GM10266 (cell line): ENCODE data around the gene DNAJB6.

ENCODE experiments used
- DNase-seq: peaks from one replicate; pipeline ENCODE4 v3.0.0; 2012; ENCODE audit errors: extremely low spot score
- TF ChIP-seq, protein P1 (sequence below): IDR thresholded peaks from 2 replicates; pipeline ENCODE4 v1.5.1; 2012; ENCODE audit warnings: mild to moderate bottlenecking, low read depth; ENCODE audit not compliant: control insufficient read depth, insufficient read depth; ENCODE audit errors: missing control alignments

DNAJB6 gene

DNA sequence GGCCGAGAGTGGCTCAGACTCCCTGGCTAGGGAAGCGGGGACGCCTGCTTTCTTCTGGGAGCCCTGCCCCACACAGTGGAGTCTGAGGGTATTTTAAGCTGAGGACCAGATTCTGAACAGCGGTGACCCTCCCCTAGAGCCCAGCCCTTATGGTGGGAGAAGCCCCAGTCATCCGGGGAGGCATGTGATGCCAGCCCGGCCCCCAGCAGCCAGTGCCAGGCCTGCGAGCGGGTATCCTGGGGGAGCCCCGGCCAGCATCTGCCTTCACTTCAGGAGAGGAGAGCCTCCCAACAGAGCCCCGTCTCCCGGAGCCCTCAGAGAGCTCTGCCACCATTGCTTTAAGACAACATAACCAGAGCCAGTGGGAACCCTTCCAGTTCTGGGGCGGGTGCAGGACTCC lies 41.5 kb upstream of the DNAJB6 start:
- no peak for DNase-seq
- TF ChIP-seq, protein P1, sequence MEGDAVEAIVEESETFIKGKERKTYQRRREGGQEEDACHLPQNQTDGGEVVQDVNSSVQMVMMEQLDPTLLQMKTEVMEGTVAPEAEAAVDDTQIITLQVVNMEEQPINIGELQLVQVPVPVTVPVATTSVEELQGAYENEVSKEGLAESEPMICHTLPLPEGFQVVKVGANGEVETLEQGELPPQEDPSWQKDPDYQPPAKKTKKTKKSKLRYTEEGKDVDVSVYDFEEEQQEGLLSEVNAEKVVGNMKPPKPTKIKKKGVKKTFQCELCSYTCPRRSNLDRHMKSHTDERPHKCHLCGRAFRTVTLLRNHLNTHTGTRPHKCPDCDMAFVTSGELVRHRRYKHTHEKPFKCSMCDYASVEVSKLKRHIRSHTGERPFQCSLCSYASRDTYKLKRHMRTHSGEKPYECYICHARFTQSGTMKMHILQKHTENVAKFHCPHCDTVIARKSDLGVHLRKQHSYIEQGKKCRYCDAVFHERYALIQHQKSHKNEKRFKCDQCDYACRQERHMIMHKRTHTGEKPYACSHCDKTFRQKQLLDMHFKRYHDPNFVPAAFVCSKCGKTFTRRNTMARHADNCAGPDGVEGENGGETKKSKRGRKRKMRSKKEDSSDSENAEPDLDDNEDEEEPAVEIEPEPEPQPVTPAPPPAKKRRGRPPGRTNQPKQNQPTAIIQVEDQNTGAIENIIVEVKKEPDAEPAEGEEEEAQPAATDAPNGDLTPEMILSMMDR = no peak

DNA sequence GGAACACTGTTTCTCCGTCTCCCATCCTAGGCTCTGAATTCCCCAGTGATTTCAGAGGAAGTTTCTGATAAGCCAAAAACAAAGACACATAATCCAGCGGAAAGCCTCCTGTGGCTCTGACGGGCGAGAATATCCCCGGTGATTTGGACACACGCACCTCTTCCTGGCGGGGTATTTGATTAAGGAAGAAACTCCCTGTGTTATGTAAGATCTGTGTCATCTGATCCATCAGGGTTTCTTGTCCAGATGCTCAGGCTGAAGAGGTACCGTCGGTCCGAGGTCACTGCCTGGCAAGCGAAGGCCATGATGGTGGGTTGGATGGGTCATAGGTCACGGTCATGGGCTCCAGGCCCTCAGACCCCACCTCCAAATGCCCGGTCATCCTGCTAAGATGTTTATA lies 39.6 kb upstream of the DNAJB6 start:
- no peak for DNase-seq
- TF ChIP-seq, protein P1 = no peak

DNA sequence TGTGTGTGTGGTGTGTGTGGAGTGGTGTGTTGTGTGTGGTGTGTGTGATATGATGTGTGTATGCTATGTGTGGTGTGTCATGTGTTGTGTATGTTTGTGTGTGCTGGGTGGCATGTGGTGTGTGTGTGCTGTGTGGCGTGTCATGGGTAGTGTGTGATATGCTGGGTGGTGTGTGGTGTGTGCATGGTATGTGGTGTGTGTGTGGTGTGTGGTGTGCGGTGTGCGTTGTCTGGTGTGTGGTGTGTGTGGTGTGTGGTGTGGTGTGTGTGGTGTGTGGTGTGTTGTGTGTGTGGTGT lies 37.5 kb upstream of the DNAJB6 start:
- DNase-seq = no peak
- TF ChIP-seq, protein P1 = no peak

DNA sequence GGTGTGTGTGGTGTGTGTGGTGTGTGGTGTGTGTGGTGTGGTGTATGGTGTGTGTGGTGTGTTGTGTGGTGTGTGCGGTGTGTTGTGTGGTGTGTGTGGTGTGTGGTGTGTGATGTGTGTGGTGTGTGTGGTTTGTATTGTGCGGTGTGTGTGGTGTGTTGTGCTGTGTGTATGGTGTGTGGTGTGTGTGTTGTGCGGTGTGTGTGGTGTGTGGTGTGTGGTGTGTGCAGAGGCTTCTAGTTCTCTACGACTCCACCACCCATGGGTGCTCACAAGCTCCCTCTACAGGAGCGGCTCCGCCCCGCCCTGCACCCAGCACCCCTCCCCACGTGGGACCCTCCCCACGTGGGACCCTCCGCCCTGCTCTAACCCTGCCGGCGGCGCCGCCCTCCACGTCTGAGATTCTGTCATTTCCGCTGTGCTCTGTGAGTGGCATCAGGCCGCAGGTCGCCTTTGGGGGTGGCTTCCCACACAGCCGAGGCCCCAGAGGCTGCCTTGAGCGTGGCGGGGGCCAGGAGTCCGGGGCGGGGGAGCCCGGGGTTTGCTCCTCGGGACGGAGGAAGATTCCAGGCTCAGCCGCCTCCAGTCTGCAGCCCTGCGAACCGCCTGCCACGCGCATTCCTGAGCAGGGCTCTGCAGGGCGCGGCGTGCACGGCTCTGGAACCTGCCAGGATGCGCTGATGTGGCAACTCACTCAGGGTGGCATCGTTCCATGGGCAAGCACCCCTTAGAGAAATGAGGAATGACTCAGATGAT lies 37.0 kb upstream of the DNAJB6 start:
- DNase-seq = no peak
- TF ChIP-seq, protein P1 = no peak

DNA sequence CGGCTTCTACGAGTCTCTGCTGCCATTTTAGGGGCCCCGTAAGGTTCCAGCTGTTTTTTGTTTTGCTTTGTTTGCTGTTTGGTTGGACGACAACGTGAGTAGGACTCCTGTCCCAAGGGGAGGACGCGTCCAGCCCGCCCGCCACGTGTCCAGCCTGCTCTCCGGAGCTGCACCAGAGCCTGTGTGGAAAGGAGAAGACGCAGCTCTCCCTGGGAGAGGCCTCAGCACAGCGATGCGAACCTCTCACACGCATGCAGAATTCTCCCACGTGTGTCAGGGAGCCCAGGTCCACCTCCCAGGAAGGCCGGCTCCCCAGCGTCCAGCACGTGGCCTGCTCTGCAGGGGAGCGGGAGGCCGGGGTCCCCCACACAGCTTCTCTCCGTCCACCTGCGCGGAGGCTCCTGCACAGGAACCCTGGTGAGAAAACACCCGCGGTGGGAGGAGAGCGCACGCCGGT lies 36.4 kb upstream of the DNAJB6 start:
- no peak for DNase-seq
- TF ChIP-seq, protein P1 = no peak

DNA sequence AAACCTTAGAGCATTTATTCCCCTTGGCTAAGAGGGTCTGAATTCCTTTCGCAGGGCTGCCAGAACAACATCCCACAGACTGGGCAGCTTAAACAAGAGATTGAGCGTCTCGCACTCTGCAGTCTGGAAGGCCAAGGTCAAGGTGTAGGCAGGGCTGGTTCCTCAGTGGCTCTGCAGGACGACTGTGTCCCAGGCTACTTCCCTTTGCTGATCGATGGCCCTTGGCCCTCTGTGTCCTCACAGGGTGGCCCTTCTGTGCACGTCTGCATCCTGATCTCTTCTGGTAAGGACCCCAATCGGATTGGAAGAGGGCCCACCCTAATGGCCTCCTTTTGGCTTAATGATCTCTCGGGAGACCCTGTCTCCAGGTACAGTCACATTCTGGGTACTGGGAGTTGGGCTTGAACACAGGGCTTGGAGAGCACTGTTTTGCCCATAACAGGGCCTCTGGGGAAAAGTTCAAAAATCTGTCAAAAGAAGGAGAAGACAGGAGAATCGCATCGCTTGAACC lies 35.1 kb upstream of the DNAJB6 start:
- DNase-seq = no peak
- TF ChIP-seq, protein P1 = no peak

DNA sequence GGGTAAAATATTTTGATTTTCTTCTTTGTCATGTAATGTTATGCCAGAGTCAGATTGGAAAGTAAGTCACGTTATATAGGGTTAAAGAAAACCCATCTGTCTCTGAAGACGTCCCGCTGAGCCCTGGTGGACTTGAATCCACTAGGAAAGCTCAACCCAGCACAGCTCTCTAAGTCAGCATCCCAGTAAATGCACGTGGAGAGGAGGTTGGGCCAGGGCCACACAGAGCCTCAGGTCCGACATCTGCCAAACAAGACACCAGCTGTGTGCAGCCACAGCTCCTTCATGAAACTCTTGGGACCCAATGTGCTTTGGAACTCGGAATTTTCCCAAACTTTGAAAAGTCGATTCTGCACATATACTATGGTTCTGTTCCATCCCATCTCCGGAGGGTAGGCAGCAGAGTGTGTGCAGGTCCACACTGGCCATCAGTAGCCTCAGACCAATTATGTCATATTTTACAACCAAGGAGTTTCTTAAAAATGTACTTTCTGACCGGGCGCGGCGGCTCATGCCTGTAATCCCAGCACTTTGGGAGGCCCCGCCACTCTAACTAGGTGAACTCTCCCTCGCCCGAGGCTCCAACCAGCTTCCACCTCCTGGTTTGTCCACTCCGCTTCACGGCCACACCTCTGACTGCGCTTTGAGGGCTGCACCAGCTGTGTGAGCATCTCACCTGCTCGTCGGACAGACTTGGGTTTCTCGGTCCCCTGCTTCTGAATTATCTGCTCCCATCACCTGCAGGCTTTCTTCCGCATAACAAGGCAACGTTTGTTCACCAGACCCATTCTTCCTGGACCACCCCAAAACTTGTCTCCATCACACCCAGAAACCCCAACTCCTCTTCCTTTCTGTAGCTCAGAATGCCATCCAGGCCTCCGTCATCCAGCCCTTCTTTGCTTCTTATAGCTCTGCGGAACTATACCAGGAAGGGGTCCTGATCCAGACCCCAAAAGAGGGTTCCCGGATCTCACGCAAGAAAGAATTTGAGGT lies 29.7 kb upstream of the DNAJB6 start:
- DNase-seq = no peak
- TF ChIP-seq, protein P1 = no peak
